Measurements from ENCODE around the gene GSTO1. TPM values are rescaled to one million over a fixed set of nuclear protein-coding genes. Genes with fewer than 3 reads are reported as not detected.

GSTO1 gene
- total and polyA plus RNA-seq, 2 of the 13 experiments (the other 11 are each of a cell fraction or from before 2014, with no cell fraction given), result 228 to 300 TPM

DNA sequence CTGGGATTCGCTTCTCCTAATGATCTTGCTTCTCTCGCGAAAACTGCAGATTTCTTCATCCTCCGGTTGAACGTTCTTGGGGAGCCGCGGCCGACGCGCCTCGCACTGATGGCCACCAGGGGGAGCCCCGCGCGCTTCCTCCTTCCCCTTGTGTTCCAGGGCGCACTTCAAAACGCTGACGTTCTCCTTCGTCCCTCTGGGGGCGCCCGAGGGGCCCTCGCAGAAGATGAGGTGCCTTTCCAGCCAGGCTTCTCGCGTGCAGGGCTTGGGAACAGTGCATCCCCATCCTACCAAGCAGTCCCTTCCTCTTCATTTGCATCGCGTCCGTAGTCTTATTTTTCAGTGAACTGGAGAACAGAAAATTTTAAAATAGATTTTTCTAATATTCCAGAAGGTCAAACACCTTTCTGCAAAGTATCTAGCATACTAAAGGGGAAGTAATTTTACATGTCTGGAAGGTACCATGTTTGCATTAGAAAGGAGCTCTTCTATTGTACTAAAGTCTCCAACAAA lies 36.8 kb downstream of the GSTO1 start (continued):
- TF ChIP-seq, protein P1, sequence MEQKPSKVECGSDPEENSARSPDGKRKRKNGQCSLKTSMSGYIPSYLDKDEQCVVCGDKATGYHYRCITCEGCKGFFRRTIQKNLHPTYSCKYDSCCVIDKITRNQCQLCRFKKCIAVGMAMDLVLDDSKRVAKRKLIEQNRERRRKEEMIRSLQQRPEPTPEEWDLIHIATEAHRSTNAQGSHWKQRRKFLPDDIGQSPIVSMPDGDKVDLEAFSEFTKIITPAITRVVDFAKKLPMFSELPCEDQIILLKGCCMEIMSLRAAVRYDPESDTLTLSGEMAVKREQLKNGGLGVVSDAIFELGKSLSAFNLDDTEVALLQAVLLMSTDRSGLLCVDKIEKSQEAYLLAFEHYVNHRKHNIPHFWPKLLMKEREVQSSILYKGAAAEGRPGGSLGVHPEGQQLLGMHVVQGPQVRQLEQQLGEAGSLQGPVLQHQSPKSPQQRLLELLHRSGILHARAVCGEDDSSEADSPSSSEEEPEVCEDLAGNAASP (CRISPR knock-in tag; IDR thresholded peaks at IDR 0.05; ENCODE audit: borderline replicate concordance), result peak; percentile 53; the same call in 1 of the 2 replicates
- TF ChIP-seq, protein P2, sequence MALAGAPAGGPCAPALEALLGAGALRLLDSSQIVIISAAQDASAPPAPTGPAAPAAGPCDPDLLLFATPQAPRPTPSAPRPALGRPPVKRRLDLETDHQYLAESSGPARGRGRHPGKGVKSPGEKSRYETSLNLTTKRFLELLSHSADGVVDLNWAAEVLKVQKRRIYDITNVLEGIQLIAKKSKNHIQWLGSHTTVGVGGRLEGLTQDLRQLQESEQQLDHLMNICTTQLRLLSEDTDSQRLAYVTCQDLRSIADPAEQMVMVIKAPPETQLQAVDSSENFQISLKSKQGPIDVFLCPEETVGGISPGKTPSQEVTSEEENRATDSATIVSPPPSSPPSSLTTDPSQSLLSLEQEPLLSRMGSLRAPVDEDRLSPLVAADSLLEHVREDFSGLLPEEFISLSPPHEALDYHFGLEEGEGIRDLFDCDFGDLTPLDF (CRISPR knock-in tag; IDR thresholded peaks at IDR 0.05), result no peak
- TF ChIP-seq, protein P3, sequence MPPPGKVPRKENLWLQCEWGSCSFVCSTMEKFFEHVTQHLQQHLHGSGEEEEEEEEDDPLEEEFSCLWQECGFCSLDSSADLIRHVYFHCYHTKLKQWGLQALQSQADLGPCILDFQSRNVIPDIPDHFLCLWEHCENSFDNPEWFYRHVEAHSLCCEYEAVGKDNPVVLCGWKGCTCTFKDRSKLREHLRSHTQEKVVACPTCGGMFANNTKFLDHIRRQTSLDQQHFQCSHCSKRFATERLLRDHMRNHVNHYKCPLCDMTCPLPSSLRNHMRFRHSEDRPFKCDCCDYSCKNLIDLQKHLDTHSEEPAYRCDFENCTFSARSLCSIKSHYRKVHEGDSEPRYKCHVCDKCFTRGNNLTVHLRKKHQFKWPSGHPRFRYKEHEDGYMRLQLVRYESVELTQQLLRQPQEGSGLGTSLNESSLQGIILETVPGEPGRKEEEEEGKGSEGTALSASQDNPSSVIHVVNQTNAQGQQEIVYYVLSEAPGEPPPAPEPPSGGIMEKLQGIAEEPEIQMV (CRISPR knock-in tag; IDR thresholded peaks at IDR 0.05; ENCODE audit: low read depth), result no peak
- TF ChIP-seq MEIS2 (CRISPR knock-in tag; IDR thresholded peaks at IDR 0.05), result 0 out of 2 replicates have a peak, but pooled peaks have one; percentile 26
- TF ChIP-seq MTA1 (CRISPR knock-in tag; IDR thresholded peaks at IDR 0.05; ENCODE audit: borderline replicate concordance), result peak; percentile 32; the same call in 1 of the 2 replicates
- TF ChIP-seq ZNF501 (CRISPR knock-in tag; IDR thresholded peaks at IDR 0.05), result peak; percentile 73
- TF ChIP-seq RARA (CRISPR knock-in tag; IDR thresholded peaks at IDR 0.05), result peak; percentile 19; the same call in 1 of the 2 replicates
- no peak for TF ChIP-seq GABPA (IDR thresholded peaks at IDR 0.05; ENCODE audit: low read depth, low read length)
- peak; percentile 50 for TF ChIP-seq GABPA (CRISPR knock-in tag; IDR thresholded peaks at IDR 0.05; ENCODE audit: low read depth)
- TF ChIP-seq ZMYM3 (CRISPR knock-in tag; IDR thresholded peaks at IDR 0.05), result peak; percentile 35; the same call in 1 of the 2 replicates
- TF ChIP-seq, protein P4, sequence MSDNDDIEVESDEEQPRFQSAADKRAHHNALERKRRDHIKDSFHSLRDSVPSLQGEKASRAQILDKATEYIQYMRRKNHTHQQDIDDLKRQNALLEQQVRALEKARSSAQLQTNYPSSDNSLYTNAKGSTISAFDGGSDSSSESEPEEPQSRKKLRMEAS (IDR thresholded peaks at IDR 0.05), result peak; percentile 36; the same call in 1 of the 2 replicates
- TF ChIP-seq RXRB (CRISPR knock-in tag; IDR thresholded peaks at IDR 0.05; ENCODE audit: borderline replicate concordance), result peak; percentile 56; the same call in 1 of the 2 replicates
- TF ChIP-seq MAFG (CRISPR knock-in tag; IDR thresholded peaks at IDR 0.05), result no peak
- TF ChIP-seq PPARG (CRISPR knock-in tag; conservative IDR thresholded peaks at IDR 0.05), result 0 out of 2 replicates have a peak, but pooled peaks have one; percentile 20
- TF ChIP-seq THAP11 (CRISPR knock-in tag; IDR thresholded peaks at IDR 0.05), result peak; percentile 46; the same call in 1 of the 2 replicates
- peak; percentile 39; the same call in 1 of the 2 replicates for TF ChIP-seq TBX2 (CRISPR knock-in tag; IDR thresholded peaks at IDR 0.05; ENCODE audit: borderline replicate concordance)
- no peak for TF ChIP-seq ZNF839 (CRISPR knock-in tag; IDR thresholded peaks at IDR 0.05; ENCODE audit: borderline replicate concordance)
- peak; percentile 72; the same call in 1 of the 2 replicates for TF ChIP-seq CBX5 (CRISPR knock-in tag; IDR thresholded peaks at IDR 0.05; ENCODE audit: borderline replicate concordance)
- TF ChIP-seq FOXA1 (IDR thresholded peaks at IDR 0.05), result no peak
- 0 out of 2 replicates have a peak, but pooled peaks have one; percentile 9 for TF ChIP-seq FOXA1 (CRISPR knock-in tag; IDR thresholded peaks at IDR 0.05)
- peak; percentile 99 for TF ChIP-seq XRCC5 (optimal IDR thresholded peaks at IDR 0.05; ENCODE audit: low read length)
- peak; percentile 47; the same call in 1 of the 2 replicates for TF ChIP-seq RCOR2 (CRISPR knock-in tag; IDR thresholded peaks at IDR 0.05)
- TF ChIP-seq, protein P5, sequence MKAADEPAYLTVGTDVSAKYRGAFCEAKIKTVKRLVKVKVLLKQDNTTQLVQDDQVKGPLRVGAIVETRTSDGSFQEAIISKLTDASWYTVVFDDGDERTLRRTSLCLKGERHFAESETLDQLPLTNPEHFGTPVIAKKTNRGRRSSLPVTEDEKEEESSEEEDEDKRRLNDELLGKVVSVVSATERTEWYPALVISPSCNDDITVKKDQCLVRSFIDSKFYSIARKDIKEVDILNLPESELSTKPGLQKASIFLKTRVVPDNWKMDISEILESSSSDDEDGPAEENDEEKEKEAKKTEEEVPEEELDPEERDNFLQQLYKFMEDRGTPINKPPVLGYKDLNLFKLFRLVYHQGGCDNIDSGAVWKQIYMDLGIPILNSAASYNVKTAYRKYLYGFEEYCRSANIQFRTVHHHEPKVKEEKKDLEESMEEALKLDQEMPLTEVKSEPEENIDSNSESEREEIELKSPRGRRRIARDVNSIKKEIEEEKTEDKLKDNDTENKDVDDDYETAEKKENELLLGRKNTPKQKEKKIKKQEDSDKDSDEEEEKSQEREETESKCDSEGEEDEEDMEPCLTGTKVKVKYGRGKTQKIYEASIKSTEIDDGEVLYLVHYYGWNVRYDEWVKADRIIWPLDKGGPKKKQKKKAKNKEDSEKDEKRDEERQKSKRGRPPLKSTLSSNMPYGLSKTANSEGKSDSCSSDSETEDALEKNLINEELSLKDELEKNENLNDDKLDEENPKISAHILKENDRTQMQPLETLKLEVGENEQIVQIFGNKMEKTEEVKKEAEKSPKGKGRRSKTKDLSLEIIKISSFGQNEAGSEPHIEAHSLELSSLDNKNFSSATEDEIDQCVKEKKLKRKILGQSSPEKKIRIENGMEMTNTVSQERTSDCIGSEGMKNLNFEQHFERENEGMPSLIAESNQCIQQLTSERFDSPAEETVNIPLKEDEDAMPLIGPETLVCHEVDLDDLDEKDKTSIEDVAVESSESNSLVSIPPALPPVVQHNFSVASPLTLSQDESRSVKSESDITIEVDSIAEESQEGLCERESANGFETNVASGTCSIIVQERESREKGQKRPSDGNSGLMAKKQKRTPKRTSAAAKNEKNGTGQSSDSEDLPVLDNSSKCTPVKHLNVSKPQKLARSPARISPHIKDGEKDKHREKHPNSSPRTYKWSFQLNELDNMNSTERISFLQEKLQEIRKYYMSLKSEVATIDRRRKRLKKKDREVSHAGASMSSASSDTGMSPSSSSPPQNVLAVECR (CRISPR knock-in tag; IDR thresholded peaks at IDR 0.05; ENCODE audit: borderline replicate concordance), result peak; percentile 27; the same call in 1 of the 2 replicates

Data from HepG2 (cell line).